NCI-H2029 (cell line): ENCODE data around the gene TCF20.

Experiments
- DNase-seq: peaks from one replicate; lab custom pipeline; 2025; lab: John Stamatoyannopoulos, UW

TCF20 gene

GRCh38 chr22:42270510-42271190 lies at the start of gene TCF20:
Gene TCF20, minus strand, starts transcription at chr22:42270653. Its CDS starts 55,348 bp downstream, at chr22:42215305.
- peak; percentile 42 for DNase-seq

GRCh38 chr22:42319386-42319785 lies 48.9 kb upstream of the TCF20 start:
- no peak for DNase-seq

GRCh38 chr22:42318967-42319366 lies 48.5 kb upstream of the TCF20 start:
- DNase-seq = no peak

GRCh38 chr22:42317691-42318547 lies 47.5 kb upstream of the TCF20 start:
- peak; percentile 82 for DNase-seq

- no peak for DNase-seq
Measured at GRCh38 chr22:42317008-42317407, 46.6 kb upstream of the TCF20 start.

- DNase-seq = no peak
Measured at GRCh38 chr22:42315392-42315756, 44.9 kb upstream of the TCF20 start.

- no peak for DNase-seq
Measured at GRCh38 chr22:42314709-42315391, 44.4 kb upstream of the TCF20 start.

GRCh38 chr22:42313804-42314581 lies 43.5 kb upstream of the TCF20 start:
- peak; percentile 78 for DNase-seq

- DNase-seq = no peak
Measured at GRCh38 chr22:42313204-42313603, 42.8 kb upstream of the TCF20 start.

GRCh38 chr22:42310291-42311015 lies 40.0 kb upstream of the TCF20 start:
- DNase-seq = no peak

- DNase-seq = no peak
Measured at GRCh38 chr22:42309865-42310264, 39.4 kb upstream of the TCF20 start.

GRCh38 chr22:42308892-42309468 lies 38.5 kb upstream of the TCF20 start:
- DNase-seq = no peak

GRCh38 chr22:42307806-42308563 lies 37.5 kb upstream of the TCF20 start:
- no peak for DNase-seq

GRCh38 chr22:42306010-42306409 lies 35.6 kb upstream of the TCF20 start:
- DNase-seq = no peak

- no peak for DNase-seq
Measured at GRCh38 chr22:42304324-42304790, 33.9 kb upstream of the TCF20 start.

- DNase-seq = no peak
Measured at GRCh38 chr22:42303396-42304323, 33.2 kb upstream of the TCF20 start.

- DNase-seq = no peak
Measured at GRCh38 chr22:42301742-42302102, 31.3 kb upstream of the TCF20 start.

GRCh38 chr22:42301077-42301741 lies 30.8 kb upstream of the TCF20 start:
- DNase-seq = no peak
